DOHH2 (cell line): ENCODE measurements around the gene KAZALD1.

Source experiments
- H3F3A ChIP-seq: fragments of 200-600 bp; sonication (generic), shearing (Covaris generic); 2 replicates; pipeline ENCODE4 v1.6.0; 2016; ENCODE audit warnings: antibody characterized with exemption, mild to moderate bottlenecking; ENCODE audit not compliant: control insufficient read depth, insufficient read depth
- H3K27ac ChIP-seq: fragments of 200-600 bp; sonication (generic); 2 replicates; pipeline ENCODE4 v1.5.1; 2014; ENCODE audit warnings: low read depth, mild to moderate bottlenecking, low read length, moderate library complexity
- H3K27me3 ChIP-seq: fragments of 200-600 bp; sonication (generic); 2 replicates; pipeline ENCODE4 v1.6.1; 2014; ENCODE audit warnings: mild to moderate bottlenecking, low read length, mixed read lengths; ENCODE audit not compliant: control insufficient read depth
- H3K36me3 ChIP-seq: fragments of 200-600 bp; sonication (generic); 2 replicates; pipeline ENCODE4 v1.6.1; 2014; ENCODE audit warnings: mild to moderate bottlenecking, low read length, moderate library complexity, mixed read lengths; ENCODE audit not compliant: control insufficient read depth
- H3K4me1 ChIP-seq: fragments of 200-600 bp; sonication (generic); 2 replicates; pipeline ENCODE4 v1.6.1; 2014; ENCODE audit warnings: mild to moderate bottlenecking, low read length, mixed read lengths; ENCODE audit not compliant: control insufficient read depth
- H3K4me2 ChIP-seq: fragments of 200-600 bp; sonication (generic); 2 replicates; pipeline ENCODE4 v1.6.0; 2014; ENCODE audit warnings: mild to moderate bottlenecking, low read length, moderate library complexity
- H3K4me3 ChIP-seq: fragments of 200-600 bp; sonication (generic); 2 replicates; pipeline ENCODE4 v1.5.1; 2014; ENCODE audit warnings: mild to moderate bottlenecking, low read length, mixed read lengths
- H3K79me2 ChIP-seq: fragments of 200-600 bp; sonication (generic); 2 replicates; pipeline ENCODE4 v1.6.1; 2014; ENCODE audit warnings: mild to moderate bottlenecking, low read length, mixed read lengths; ENCODE audit not compliant: control insufficient read depth
- H3K9me2 ChIP-seq: fragments of 200-600 bp; sonication (generic); replicated peaks from 2 replicates; pipeline ENCODE4 v1.6.1; 2014; ENCODE audit warnings: mild to moderate bottlenecking, low read length, mixed read lengths; ENCODE audit not compliant: control insufficient read depth
- H3K9me3 ChIP-seq: fragments of 200-600 bp; sonication (generic); 2 replicates; pipeline ENCODE4 v1.6.1; 2014; ENCODE audit warnings: antibody characterized with exemption, low read length, mixed read lengths; ENCODE audit not compliant: control insufficient read depth, insufficient read depth
- H4K20me1 ChIP-seq: fragments of 200-600 bp; sonication (generic); 2 replicates; pipeline ENCODE4 v1.6.0; 2014; ENCODE audit warnings: low read depth, mild to moderate bottlenecking, antibody characterized with exemption, low read length, moderate library complexity; ENCODE audit not compliant: control insufficient read depth, insufficient read depth
- CTCF ChIP-seq: fragments of 200-600 bp; sonication (generic); IDR thresholded peaks from one replicate; pipeline ENCODE4 v1.5.1; 2014; ENCODE audit warnings: antibody characterized with exemption, mild to moderate bottlenecking, low read depth, low read length; ENCODE audit not compliant: poor library complexity, severe bottlenecking
- EZH2phosphoT487 ChIP-seq: fragments of 200-600 bp; sonication (generic); IDR thresholded peaks from 2 replicates; pipeline ENCODE4 v1.6.1; 2017; ENCODE audit warnings: borderline replicate concordance, mild to moderate bottlenecking, antibody characterized with exemption, low read length, moderate library complexity, mixed read lengths

Gene KAZALD1

GRCh38 chr10:101092881-101093354 is 31.1 kb downstream of the KAZALD1 start:
- no peaks in the 10 kb centered on the region for H4K20me1 ChIP-seq

GRCh38 chr10:101094121-101094879 is 32.5 kb downstream of the KAZALD1 start:
- H3K4me1 ChIP-seq: peaks cover 11% of the 10 kb centered on the region
- H3K27me3 ChIP-seq: peaks cover 32% of the 10 kb centered on the region

More at GRCh38 chr10:101092881-101093354, 31.1 kb downstream of the KAZALD1 start:
- TF ChIP-seq EZH2phosphoT487 (no peak), CTCF (no peak)
- Histone ChIP-seq H3K36me3 (no peaks in the 10 kb centered on the region), H3K4me1 (peaks cover 11% of the 10 kb centered on the region), H3K9me2 (no peaks in the 10 kb centered on the region), H3K4me3 (no peak overlapping the region), H3K9me3 (no peaks in the 10 kb centered on the region), H3K27ac (no peak overlapping the region), H3K79me2 (no peaks in the 10 kb centered on the region), H3F3A (no peaks in the 10 kb centered on the region), H3K4me2 (no peak overlapping the region), H3K27me3 (peaks cover 39% of the 10 kb centered on the region)

DNA sequence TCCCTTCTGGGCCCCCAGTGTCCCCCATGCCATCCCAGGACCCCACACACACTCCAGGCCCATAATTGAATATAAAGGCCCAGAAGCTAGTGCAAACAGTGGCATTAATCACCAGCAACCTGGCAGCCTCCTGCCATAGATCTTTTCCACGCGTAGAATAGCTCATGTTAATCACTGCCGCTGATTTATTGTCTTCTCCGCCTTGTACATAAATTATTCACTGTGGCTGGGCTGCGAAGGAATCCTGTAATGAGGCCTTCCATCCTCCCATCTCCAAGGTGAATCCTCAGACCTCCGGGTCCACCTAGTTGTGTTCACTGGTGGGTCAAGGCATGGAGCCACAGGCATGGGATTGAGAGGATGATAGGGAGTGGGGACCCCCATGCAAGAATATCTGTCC is 33.2 kb downstream of the KAZALD1 start:
- Histone ChIP-seq H3F3A (no peaks in the 10 kb centered on the region), H3K4me2 (0 out of 2 replicates have a peak overlapping the region, but pooled peaks have one; percentile 27), H3K4me1 (peaks cover 11% of the 10 kb centered on the region), H3K36me3 (no peaks in the 10 kb centered on the region), H3K27ac (no peak overlapping the region), H3K9me3 (no peaks in the 10 kb centered on the region), H3K9me2 (no peaks in the 10 kb centered on the region), H4K20me1 (no peaks in the 10 kb centered on the region), H3K27me3 (peaks cover 35% of the 10 kb centered on the region), H3K4me3 (no peak overlapping the region), H3K79me2 (no peaks in the 10 kb centered on the region)
- TF ChIP-seq EZH2phosphoT487: no peak
- no peak for TF ChIP-seq CTCF

More at GRCh38 chr10:101094121-101094879, 32.5 kb downstream of the KAZALD1 start:
- no peak overlapping the region for H3K27ac ChIP-seq
- TF ChIP-seq CTCF (no peak), EZH2phosphoT487 (no peak)
- H3F3A ChIP-seq: no peaks in the 10 kb centered on the region
- H3K4me3 ChIP-seq: no peak overlapping the region
- H3K79me2 ChIP-seq: no peaks in the 10 kb centered on the region
- H3K9me3 ChIP-seq: no peaks in the 10 kb centered on the region
- no peaks in the 10 kb centered on the region for H3K36me3 ChIP-seq
- no peak overlapping the region for H3K4me2 ChIP-seq
- H3K9me2 ChIP-seq: no peaks in the 10 kb centered on the region
- H4K20me1 ChIP-seq: no peaks in the 10 kb centered on the region
